ENCODE data around the gene PAMR1.
"Not testable (repeated sequence)": the region's sequence is repeated elsewhere in the genome, so short reads cannot be mapped to it uniquely, and the experiment has no call there.

- not testable (repeated sequence) for TF ChIP-seq CTCF (IDR thresholded peaks at IDR 0.05; ENCODE audit: insufficient read depth, low read length, poor library complexity, severe bottlenecking); EZH2phosphoT487 (conservative IDR thresholded peaks at IDR 0.05; ENCODE audit: low read length)
Observed at GRCh38 chr11:35547995-35548394, 22.6 kb upstream of the PAMR1 start.

All from SU-DHL-6 (cell line).